ENCODE data around the gene RASSF8.

- TF ChIP-seq, protein P1, sequence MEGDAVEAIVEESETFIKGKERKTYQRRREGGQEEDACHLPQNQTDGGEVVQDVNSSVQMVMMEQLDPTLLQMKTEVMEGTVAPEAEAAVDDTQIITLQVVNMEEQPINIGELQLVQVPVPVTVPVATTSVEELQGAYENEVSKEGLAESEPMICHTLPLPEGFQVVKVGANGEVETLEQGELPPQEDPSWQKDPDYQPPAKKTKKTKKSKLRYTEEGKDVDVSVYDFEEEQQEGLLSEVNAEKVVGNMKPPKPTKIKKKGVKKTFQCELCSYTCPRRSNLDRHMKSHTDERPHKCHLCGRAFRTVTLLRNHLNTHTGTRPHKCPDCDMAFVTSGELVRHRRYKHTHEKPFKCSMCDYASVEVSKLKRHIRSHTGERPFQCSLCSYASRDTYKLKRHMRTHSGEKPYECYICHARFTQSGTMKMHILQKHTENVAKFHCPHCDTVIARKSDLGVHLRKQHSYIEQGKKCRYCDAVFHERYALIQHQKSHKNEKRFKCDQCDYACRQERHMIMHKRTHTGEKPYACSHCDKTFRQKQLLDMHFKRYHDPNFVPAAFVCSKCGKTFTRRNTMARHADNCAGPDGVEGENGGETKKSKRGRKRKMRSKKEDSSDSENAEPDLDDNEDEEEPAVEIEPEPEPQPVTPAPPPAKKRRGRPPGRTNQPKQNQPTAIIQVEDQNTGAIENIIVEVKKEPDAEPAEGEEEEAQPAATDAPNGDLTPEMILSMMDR (IDR thresholded peaks at IDR 0.05) = no peak
- TF ChIP-seq POLR2A (IDR thresholded peaks at IDR 0.05) = no peak
These were observed 165.0 kb downstream of the RASSF8 start for GRCh38 chr12:26123482-26123980.
